Measurements from ENCODE around the gene CIPC.

- TF ChIP-seq ZNF274 (IDR thresholded peaks at IDR 0.05; ENCODE audit: low read depth, low read length) (no peak), YY1 (IDR thresholded peaks at IDR 0.05; ENCODE audit: insufficient read depth, insufficient read length) (no peak)
These were observed 9.8 kb upstream of the CIPC start for GRCh38 chr14:77088219-77088618.

All from NT2/D1 (cell line).